Naive thymus-derived CD4-positive, alpha-beta T cell (primary cell): ENCODE results near the gene TLE1. TPM values are rescaled to one million over a fixed set of nuclear protein-coding genes. Genes with fewer than 3 reads are reported as not detected.

Experiments used
- ATAC-seq: fragments of 150-1000 bp; cut with Tn5 transposase; 2 replicates; pipeline ENCODE4 v1.10.0; 2021; ENCODE audit warnings: mild to moderate bottlenecking, moderate library complexity
- CTCF ChIA-PET: fragments of 350-600 bp; sonication (Branson Sonifier 250); formaldehyde crosslinking; loops from one replicate; lab custom pipeline; 2021; ENCODE audit warnings: antibody characterized with exemption; lab: Charles Lee
- POLR2A ChIA-PET: fragments of 350-600 bp; sonication (Branson Sonifier 250); formaldehyde crosslinking; loops from one replicate; lab custom pipeline; 2021; ENCODE audit warnings: antibody characterized with exemption, inconsistent platforms; lab: Charles Lee
- DNase-seq, 9 donors: peaks; one replicate each; pipeline versions ENCODE4 v3.0.0 to v3.0.0-alpha.2; 2020 to 2022; ENCODE audit warnings: mixed read lengths in 1 of 9
- H3K27ac ChIP-seq: one replicate; pipeline ENCODE4 v1.7.0; 2013; ENCODE audit warnings: mild to moderate bottlenecking, low read depth, low read length, moderate library complexity
- H3K27me3 ChIP-seq, 2 donors: one replicate each; pipeline ENCODE4 v1.7.0; 2013; ENCODE audit warnings: low read length in 2 of 2, mild to moderate bottlenecking in 2 of 2, moderate library complexity in 2 of 2; ENCODE audit not compliant: control insufficient read depth in 2 of 2, insufficient read depth in 2 of 2
- H3K36me3 ChIP-seq, 3 experiments: 1 replicate in 2 of 3; 2 replicates in 1 of 3; pipeline ENCODE4 v1.7.0; 2013; ENCODE audit warnings: low read length in 3 of 3, mild to moderate bottlenecking in 3 of 3, moderate library complexity in 1 of 3; ENCODE audit not compliant: insufficient read depth in 3 of 3, control insufficient read depth in 2 of 3
- H3K4me1 ChIP-seq, 2 donors: one replicate each; pipeline ENCODE4 v1.7.0; 2013; ENCODE audit warnings: low read length in 2 of 2, mild to moderate bottlenecking in 2 of 2, moderate library complexity in 1 of 2; ENCODE audit not compliant: control insufficient read depth in 2 of 2, insufficient read depth in 2 of 2
- H3K4me3 ChIP-seq: 2 replicates; pipeline ENCODE4 v1.7.0; 2013; ENCODE audit warnings: mild to moderate bottlenecking, low read length
- H3K9me3 ChIP-seq, 3 experiments: 1 replicate in 2 of 3; 2 replicates in 1 of 3; pipeline ENCODE4 v1.7.0; 2013; ENCODE audit warnings: low read length in 3 of 3; ENCODE audit not compliant: control insufficient read depth in 2 of 3
- H3K27ac Mint-ChIP-seq, 9 donors: one replicate each; pipeline ENCODE4 v1.8.0; 2020 to 2022; ENCODE audit warnings: mixed read lengths in 9 of 9, mild to moderate bottlenecking in 8 of 9, moderate library complexity in 5 of 9, inconsistent platforms in 2 of 9
- H3K27me3 Mint-ChIP-seq, 5 donors: one replicate each; pipeline ENCODE4 v1.8.0; 2021 to 2022; ENCODE audit warnings: mixed read lengths in 5 of 5, mild to moderate bottlenecking in 1 of 5
- H3K36me3 Mint-ChIP-seq, 5 donors: one replicate each; pipeline ENCODE4 v1.8.0; 2020 to 2022; ENCODE audit warnings: mixed read lengths in 5 of 5, mild to moderate bottlenecking in 3 of 5, inconsistent platforms in 1 of 5
- H3K4me1 Mint-ChIP-seq, 7 donors: one replicate each; pipeline ENCODE4 v1.8.0; 2020 to 2022; ENCODE audit warnings: mixed read lengths in 7 of 7, mild to moderate bottlenecking in 3 of 7, inconsistent platforms in 1 of 7
- H3K4me3 Mint-ChIP-seq, 10 donors: one replicate each; pipeline ENCODE4 v1.8.0; 2020 to 2022; ENCODE audit warnings: mild to moderate bottlenecking in 10 of 10, mixed read lengths in 10 of 10, moderate library complexity in 6 of 10, inconsistent platforms in 2 of 10
- H3K9me3 Mint-ChIP-seq, 11 donors: one replicate each; pipeline ENCODE4 v1.8.0; 2020 to 2022; ENCODE audit warnings: mixed read lengths in 11 of 11, mild to moderate bottlenecking in 4 of 11, inconsistent platforms in 1 of 11, moderate library complexity in 1 of 11
- intact Hi-C, 2 donors: fragments of 100-400 bp; cut with micrococcal nuclease; formaldehyde crosslinking; loops; one replicate each; pipeline ENCODE4 v1.15.1; 2023
- polyA plus RNA-seq, 2 donors: library from polyadenylated mRNA; unstranded; fragments of 300-500 nt; fragmentation: Illumina TruSeq; gene quantifications; one replicate each; pipeline ENCODE4 v1.2.3, GENCODE V29; 2021
- total RNA-seq, 6 experiments: library from RNA in 5 of 6; stranded (reverse) in 5 of 6; gene quantifications; 1 replicate in 5 of 6; 2 replicates in 1 of 6; pipeline ENCODE4 v1.2.3 and lab custom pipeline; 2021 to 2026

Gene TLE1
- total and polyA plus RNA-seq, 7 experiments from 2014 or later: 0.46 to 7.1 (median 2.0) TPM; not detected in 1

GRCh38 chr9:81592887-81593266, 96.5 kb downstream of the TLE1 start:
- no peak for ATAC-seq
- DNase-seq: no peak
- Histone ChIP-seq H3K4me3 (no peak overlapping the region), H3K27ac (no peak overlapping the region), H3K9me3 (no peaks in the 10 kb centered on the region), H3K36me3 (no peaks in the 10 kb centered on the region), H3K4me1 (no peaks in the 10 kb centered on the region), H3K27me3 (no peaks in the 10 kb centered on the region)
- intact Hi-C loops: no loop called here
- CTCF ChIA-PET: no interaction called here
- POLR2A ChIA-PET: no interaction called here
- H3K36me3 Mint-ChIP-seq: no peaks in the 10 kb centered on the region
- H3K9me3 Mint-ChIP-seq: peaks cover 0 to 2% (median 0%) of the 10 kb centered on the region in 11 donors
- peaks cover 0 to 21% (median 7%) of the 10 kb centered on the region in 7 donors for H3K4me1 Mint-ChIP-seq
- H3K4me3 Mint-ChIP-seq: no peak overlapping the region
- peaks cover 0 to 16% (median 4%) of the 10 kb centered on the region in 5 donors for H3K27me3 Mint-ChIP-seq
- no peak overlapping the region for H3K27ac Mint-ChIP-seq

DNA sequence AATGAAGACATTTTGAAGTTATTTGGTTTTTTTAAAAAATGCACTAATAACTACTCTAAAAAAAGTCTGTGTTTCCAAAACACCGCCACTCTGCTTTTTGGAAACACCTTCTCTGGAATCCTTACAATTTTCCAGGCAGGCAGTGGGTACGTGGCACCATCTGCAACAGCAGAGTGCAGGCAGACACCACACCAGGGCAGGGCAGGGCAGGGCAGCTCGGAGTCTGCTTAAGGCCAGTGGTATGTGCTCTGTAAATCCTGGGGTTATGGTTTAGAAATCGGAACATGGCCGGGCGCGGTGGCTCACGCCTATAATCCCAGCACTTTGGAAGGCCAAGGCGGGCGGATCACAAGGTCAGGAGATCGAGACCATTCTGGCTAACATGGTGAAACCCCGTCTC, 97.6 kb downstream of the TLE1 start:
- no peak overlapping the region for H3K27ac ChIP-seq
- Mint-ChIP-seq H3K4me3 (no peak overlapping the region), H3K27ac (no peak overlapping the region), H3K36me3 (no peaks in the 10 kb centered on the region), H3K4me1 (peaks cover 0 to 10% (median 3%) of the 10 kb centered on the region in 7 donors), H3K27me3 (peaks cover 0 to 9% (median 0%) of the 10 kb centered on the region in 5 donors), H3K9me3 (peaks cover 0 to 2% (median 0%) of the 10 kb centered on the region in 11 donors)
- DNase-seq (no peak), ATAC-seq (no peak)
- no peaks in the 10 kb centered on the region for H3K36me3 ChIP-seq
- H3K4me1 ChIP-seq: no peaks in the 10 kb centered on the region
- H3K9me3 ChIP-seq: no peaks in the 10 kb centered on the region
- POLR2A ChIA-PET: no interaction called here
- H3K4me3 ChIP-seq: no peak overlapping the region
- intact Hi-C loops: no loop called here
- CTCF ChIA-PET: no interaction called here
- no peaks in the 10 kb centered on the region for H3K27me3 ChIP-seq

- Histone ChIP-seq H3K27ac (no peak overlapping the region), H3K36me3 (no peaks in the 10 kb centered on the region), H3K4me1 (no peaks in the 10 kb centered on the region), H3K9me3 (no peaks in the 10 kb centered on the region), H3K4me3 (no peak overlapping the region), H3K27me3 (no peaks in the 10 kb centered on the region)
- DNase-seq: no peak
- H3K9me3 Mint-ChIP-seq: peaks cover 0 to 2% (median 0%) of the 10 kb centered on the region in 11 donors
- CTCF ChIA-PET: no interaction called here
- H3K4me1 Mint-ChIP-seq: no peaks in the 10 kb centered on the region
- POLR2A ChIA-PET: no interaction called here
- no peak overlapping the region for H3K27ac Mint-ChIP-seq
- H3K27me3 Mint-ChIP-seq: peaks cover 0 to 5% (median 0%) of the 10 kb centered on the region in 5 donors
- no peak for ATAC-seq
- H3K4me3 Mint-ChIP-seq: no peak overlapping the region
- H3K36me3 Mint-ChIP-seq: no peaks in the 10 kb centered on the region
- intact Hi-C loops: no loop called here
These were observed 98.7 kb downstream of the TLE1 start for GRCh38 chr9:81590688-81591087.

DNA sequence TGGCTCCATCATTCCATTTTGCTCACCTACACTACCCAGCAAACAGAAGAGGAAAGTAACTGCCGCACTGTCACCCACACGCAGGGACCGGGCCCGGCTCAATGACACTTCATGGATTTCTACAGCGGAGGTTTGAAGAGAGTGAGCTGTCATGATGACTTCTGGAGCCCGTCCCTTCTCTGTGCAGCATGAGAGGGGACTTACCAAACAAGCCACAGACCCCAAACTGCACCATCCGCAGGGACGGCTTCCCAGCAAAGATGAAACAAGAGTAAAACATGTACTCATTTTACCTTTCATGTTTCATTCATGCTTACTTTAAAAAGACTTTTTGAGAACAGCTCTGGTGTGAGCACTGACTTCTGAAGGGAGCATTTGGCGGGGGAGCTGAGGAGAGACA, 99.5 kb downstream of the TLE1 start:
- intact Hi-C loops: no loop called here
- Mint-ChIP-seq H3K27ac (no peak overlapping the region), H3K36me3 (no peaks in the 10 kb centered on the region), H3K4me1 (no peaks in the 10 kb centered on the region), H3K4me3 (no peak overlapping the region), H3K27me3 (peaks cover 0 to 5% (median 0%) of the 10 kb centered on the region in 5 donors), H3K9me3 (peaks cover 0 to 3% (median 0%) of the 10 kb centered on the region in 11 donors)
- Histone ChIP-seq H3K4me3 (no peak overlapping the region), H3K36me3 (no peaks in the 10 kb centered on the region), H3K4me1 (no peaks in the 10 kb centered on the region), H3K9me3 (no peaks in the 10 kb centered on the region), H3K27ac (no peak overlapping the region), H3K27me3 (no peaks in the 10 kb centered on the region)
- ChIA-PET CTCF (no interaction called here), POLR2A (no interaction called here)
- no peak for ATAC-seq
- DNase-seq: no peak

DNA sequence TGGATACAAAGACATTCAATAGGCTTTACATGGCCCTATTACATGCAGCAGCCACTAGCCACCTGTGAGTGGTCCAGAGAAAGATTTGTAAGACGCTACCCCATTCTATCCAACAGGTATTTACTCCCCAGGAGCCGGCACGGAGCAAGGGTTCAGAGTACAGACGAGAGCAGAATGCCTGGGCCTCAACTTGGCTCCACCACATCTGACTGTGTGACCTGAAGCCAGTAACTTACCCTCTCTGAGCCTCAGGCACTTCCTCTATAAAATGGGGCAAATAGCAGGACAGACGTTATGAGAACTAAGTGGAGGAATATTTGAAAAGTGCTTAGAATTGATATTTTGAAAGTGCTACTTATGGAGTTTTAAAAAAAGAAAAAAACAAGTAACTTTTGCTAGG, 100.0 kb downstream of the TLE1 start:
- no peak for ATAC-seq
- intact Hi-C loops: no loop called here
- Histone ChIP-seq H3K27me3 (no peaks in the 10 kb centered on the region), H3K9me3 (no peaks in the 10 kb centered on the region), H3K27ac (no peak overlapping the region), H3K4me1 (no peaks in the 10 kb centered on the region), H3K4me3 (no peak overlapping the region), H3K36me3 (no peaks in the 10 kb centered on the region)
- POLR2A ChIA-PET: no interaction called here
- Mint-ChIP-seq H3K4me3 (no peak overlapping the region), H3K9me3 (peaks cover 0 to 3% (median 0%) of the 10 kb centered on the region in 11 donors), H3K27ac (no peak overlapping the region), H3K36me3 (no peaks in the 10 kb centered on the region), H3K27me3 (peaks cover 0 to 5% (median 0%) of the 10 kb centered on the region in 5 donors), H3K4me1 (no peaks in the 10 kb centered on the region)
- no peak for DNase-seq
- CTCF ChIA-PET: no interaction called here

DNA sequence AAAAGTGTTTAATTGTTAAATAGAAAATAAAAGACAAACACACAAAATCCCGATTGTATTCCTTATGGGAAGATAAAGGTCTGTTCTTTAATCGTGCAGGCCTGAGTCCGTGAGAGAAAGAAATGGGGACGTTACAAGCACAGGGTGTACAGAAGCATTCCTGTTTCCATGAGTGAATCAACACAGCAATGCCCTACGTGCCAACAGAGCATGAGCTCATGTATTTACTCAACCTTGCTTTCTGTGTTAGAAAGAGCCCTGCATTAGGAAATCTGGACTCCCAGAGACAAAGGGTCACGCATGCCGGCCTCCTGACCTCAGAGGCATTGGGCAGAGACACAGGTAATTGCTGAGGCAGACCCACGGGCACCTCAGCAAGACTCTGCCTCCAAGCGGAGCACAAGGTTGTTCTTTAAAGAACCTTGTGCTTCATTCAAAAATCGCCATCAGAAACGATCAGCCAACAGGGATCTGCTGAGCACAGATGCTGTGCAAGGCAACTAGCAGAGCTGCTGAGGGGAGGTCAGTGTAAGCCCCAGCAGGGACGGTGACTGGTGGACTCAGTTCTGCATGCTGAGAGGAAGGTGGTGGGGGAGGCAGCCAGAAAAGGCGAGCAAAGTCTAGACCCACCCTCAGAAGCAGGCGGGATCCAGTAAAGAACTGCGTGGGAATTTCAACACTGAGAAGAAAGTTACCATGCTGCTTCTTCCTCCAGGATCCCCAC, 101.0 kb downstream of the TLE1 start:
- intact Hi-C loops: no loop called here
- H3K36me3 Mint-ChIP-seq: no peaks in the 10 kb centered on the region
- peaks cover 0 to 3% (median 0%) of the 10 kb centered on the region in 11 donors for H3K9me3 Mint-ChIP-seq
- no peak overlapping the region for H3K4me3 Mint-ChIP-seq
- H3K27me3 Mint-ChIP-seq: peaks cover 0 to 5% (median 0%) of the 10 kb centered on the region in 5 donors
- DNase-seq: no peak
- H3K27ac Mint-ChIP-seq: no peak overlapping the region
- Histone ChIP-seq H3K4me1 (no peaks in the 10 kb centered on the region), H3K9me3 (no peaks in the 10 kb centered on the region), H3K27ac (no peak overlapping the region), H3K27me3 (no peaks in the 10 kb centered on the region), H3K4me3 (no peak overlapping the region), H3K36me3 (no peaks in the 10 kb centered on the region)
- H3K4me1 Mint-ChIP-seq: no peaks in the 10 kb centered on the region
- ATAC-seq: no peak
- ChIA-PET CTCF (no interaction called here), POLR2A (no interaction called here)

- H3K27me3 Mint-ChIP-seq: no peaks in the 10 kb centered on the region
- H3K36me3 ChIP-seq: no peaks in the 10 kb centered on the region
These were observed 102.6 kb downstream of the TLE1 start for GRCh38 chr9:81586786-81587185.

More at GRCh38 chr9:81586786-81587185, 102.6 kb downstream of the TLE1 start:
- no peak overlapping the region for H3K27ac Mint-ChIP-seq
- no peak overlapping the region for H3K4me3 Mint-ChIP-seq
- DNase-seq (no peak), ATAC-seq (no peak)
- peaks cover 0 to 3% (median 0%) of the 10 kb centered on the region in 11 donors for H3K9me3 Mint-ChIP-seq
- POLR2A ChIA-PET: no interaction called here
- H3K9me3 ChIP-seq: no peaks in the 10 kb centered on the region
- no peak overlapping the region for H3K4me3 ChIP-seq
- H3K27ac ChIP-seq: no peak overlapping the region
- CTCF ChIA-PET: no interaction called here
- H3K27me3 ChIP-seq: no peaks in the 10 kb centered on the region
- no peaks in the 10 kb centered on the region for H3K4me1 ChIP-seq
- intact Hi-C loops: no loop called here
- no peaks in the 10 kb centered on the region for H3K36me3 Mint-ChIP-seq
- no peaks in the 10 kb centered on the region for H3K4me1 Mint-ChIP-seq
